SK-N-SH (cell line): ENCODE measurements around the gene FHOD3. TPM values are rescaled to one million over a fixed set of nuclear protein-coding genes. Genes with fewer than 3 reads are reported as not detected.

Experiments
- CTCF ChIA-PET: fragments of 300-600, 350-600 bp; formaldehyde crosslinking; extraction: SDS; loops from one replicate; lab custom pipeline; 2021; lab: Yijun Ruan, JAX
- POLR2A ChIA-PET: fragments of 350-600 bp; sonication (Branson Sonifier 250); formaldehyde crosslinking; extraction: SDS; loops from one replicate; lab custom pipeline; 2020; ENCODE audit warnings: antibody characterized with exemption, inconsistent platforms; lab: Yijun Ruan, JAX
- DNase-seq: peaks from one replicate; pipeline ENCODE4 v3.0.0; 2012
- H2AFZ ChIP-seq: fragments of 200-600 bp; sonication (generic); 2 replicates; pipeline ENCODE4 v1.8.1; 2016; ENCODE audit warnings: antibody characterized with exemption, mild to moderate bottlenecking, low read depth
- H3F3A ChIP-seq: fragments of 200-600 bp; sonication (generic); replicated peaks from 2 replicates; pipeline ENCODE3; 2016; ENCODE audit warnings: antibody characterized with exemption, mild to moderate bottlenecking; ENCODE audit not compliant: insufficient read depth
- H3K27ac ChIP-seq, 2 experiments: fragments of 200-500 bp in 1 of 2; fragments of 200-600 bp in 1 of 2; sonication (Bioruptor generic) in 1 of 2; sonication (generic), shearing (Covaris generic) in 1 of 2; 2 replicates each; pipeline versions ENCODE4 v1.5.1 to v1.6.1; 2014 to 2016; ENCODE audit warnings: low read depth in 2 of 2, inconsistent platforms in 1 of 2, low read length in 1 of 2, mild to moderate bottlenecking in 1 of 2, mixed read lengths in 1 of 2
- H3K27me3 ChIP-seq: fragments of 200-600 bp; sonication (generic), shearing (Covaris generic); 2 replicates; pipeline ENCODE4 v1.6.1; 2016; ENCODE audit warnings: mixed run types; ENCODE audit not compliant: insufficient read depth
- H3K36me3 ChIP-seq, 2 experiments: fragments of 200-500 bp in 1 of 2; fragments of 200-600 bp in 1 of 2; sonication (Bioruptor generic) in 1 of 2; sonication (generic) in 1 of 2; replicated peaks in 1 of 2; 2 replicates each; pipeline versions ENCODE3 to v1.5.1; 2014 to 2016; ENCODE audit warnings: low read length in 1 of 2, mild to moderate bottlenecking in 1 of 2; ENCODE audit not compliant: insufficient read depth in 2 of 2, control insufficient read depth in 1 of 2
- H3K4me1 ChIP-seq, 2 experiments: fragments of 200-500 bp in 1 of 2; fragments of 200-600 bp in 1 of 2; sonication (Bioruptor generic) in 1 of 2; sonication (generic), shearing (Covaris generic) in 1 of 2; 2 replicates each; pipeline versions ENCODE4 v1.5.1 to v1.6.1; 2014 to 2016; ENCODE audit warnings: low read depth in 1 of 2, low read length in 1 of 2, mixed run types in 1 of 2; ENCODE audit not compliant: insufficient read depth in 2 of 2, control insufficient read depth in 1 of 2
- H3K4me2 ChIP-seq: fragments of 200-600 bp; sonication (generic), shearing (Covaris generic); 2 replicates; pipeline ENCODE4 v1.6.1; 2017; ENCODE audit warnings: mixed run types
- H3K4me3 ChIP-seq, 2 experiments: fragments of 200-500 bp in 1 of 2; fragments of 200-600 bp in 1 of 2; sonication (Bioruptor generic) in 1 of 2; sonication (generic), shearing (Covaris generic) in 1 of 2; 2 replicates each; pipeline versions ENCODE4 v1.5.1 to v1.8.1; 2014 to 2016; ENCODE audit warnings: low read depth in 2 of 2, inconsistent platforms in 1 of 2, low read length in 1 of 2, mild to moderate bottlenecking in 1 of 2, mixed read lengths in 1 of 2, moderate library complexity in 1 of 2
- H3K79me2 ChIP-seq: fragments of 200-600 bp; sonication (generic); 2 replicates; pipeline ENCODE4 v1.8.1; 2017; ENCODE audit warnings: mild to moderate bottlenecking; ENCODE audit not compliant: insufficient read depth
- H3K9ac ChIP-seq: fragments of 200-600 bp; sonication (generic); 2 replicates; pipeline ENCODE4 v1.6.1; 2017; ENCODE audit warnings: mixed run types
- H3K9me2 ChIP-seq: fragments of 200-600 bp; sonication (generic); 2 replicates; pipeline ENCODE4 v1.6.1; 2017; ENCODE audit warnings: mixed run types
- H3K9me3 ChIP-seq: fragments of 200-600 bp; sonication (generic); 2 replicates; pipeline ENCODE4 v1.6.1; 2017; ENCODE audit warnings: mixed run types, mild to moderate bottlenecking, moderate library complexity
- H4K20me1 ChIP-seq: fragments of 200-600 bp; sonication (generic); 2 replicates; pipeline ENCODE4 v1.6.1; 2017; ENCODE audit warnings: mild to moderate bottlenecking, mixed run types; ENCODE audit not compliant: insufficient read depth
- CTCF ChIP-seq: fragments of 200-600 bp; sonication (generic); IDR thresholded peaks from 2 replicates; pipeline ENCODE4 v1.6.1; 2017; ENCODE audit warnings: antibody characterized with exemption, mild to moderate bottlenecking, moderate library complexity
- EP300 ChIP-seq, 2 experiments: IDR thresholded peaks; 2 replicates each; pipeline versions ENCODE4 v1.4.0 to v1.6.1; 2012; ENCODE audit warnings: borderline replicate concordance in 1 of 2, low read depth in 1 of 2, low read length in 1 of 2
- GABPA ChIP-seq: IDR thresholded peaks from 2 replicates; pipeline ENCODE4 v1.4.0; 2012; ENCODE audit warnings: low read depth, mild to moderate bottlenecking
- GATA2 ChIP-seq: sonication (generic); formaldehyde crosslinking; IDR thresholded peaks from 2 replicates; pipeline ENCODE4 v1.5.0; 2020; ENCODE audit warnings: mild to moderate bottlenecking, missing genetic modification reagents
- MAX ChIP-seq: IDR thresholded peaks from 2 replicates; pipeline ENCODE4 v1.4.0; 2012; ENCODE audit warnings: low read depth
- MXI1 ChIP-seq: IDR thresholded peaks from 2 replicates; pipeline ENCODE4 v1.6.1; 2012; ENCODE audit warnings: mild to moderate bottlenecking, low read depth, low read length, improper control_type of control experiment
- NRF1 ChIP-seq: IDR thresholded peaks from 2 replicates; pipeline ENCODE4 v1.6.1; 2012; ENCODE audit warnings: low read depth, mild to moderate bottlenecking, low read length
- REST ChIP-seq: IDR thresholded peaks from 2 replicates; pipeline ENCODE4 v1.6.1; 2012; ENCODE audit warnings: mild to moderate bottlenecking, low read depth, low read length, moderate library complexity
- SIN3A ChIP-seq: IDR thresholded peaks from 2 replicates; pipeline ENCODE4 v1.6.1; 2012; ENCODE audit warnings: low read depth, mild to moderate bottlenecking, low read length, moderate library complexity, borderline replicate concordance
- SMC3 ChIP-seq: IDR thresholded peaks from 2 replicates; pipeline ENCODE4 v1.6.1; 2012; ENCODE audit warnings: low read depth, low read length, improper control_type of control experiment
- USF2 ChIP-seq: fragments of 150-350 bp; IDR thresholded peaks from 2 replicates; pipeline ENCODE4 v1.6.1; 2017; ENCODE audit warnings: antibody characterized with exemption, low read length, low read depth, borderline replicate concordance
- WGBS: methylation state at CpG from one replicate; pipeline ENCODE4 v1.1.6; 2017; ENCODE audit warnings: low lambda C conversion rate; 5-methylcytosine and 5-hydroxymethylcytosine counted together
- polyA plus RNA-seq, 3 experiments: library from polyadenylated mRNA; depleted of rRNA; stranded (reverse); fragments of >200 nt; gene quantifications; 2 replicates each; pipeline ENCODE4 v1.2.3, GENCODE V29; 2012

Gene FHOD3
- polyA plus RNA-seq, 1 of the 3 experiments (the other 2 are of a cell fraction) = 10.9 TPM

- TF ChIP-seq CTCF = no peak
- TF ChIP-seq REST = no peak
- TF ChIP-seq SIN3A = no peak
- no peak for TF ChIP-seq MAX
- no peak for TF ChIP-seq SMC3
- no peak for TF ChIP-seq EP300 (IDR thresholded peaks at IDR 0.05; ENCODE audit: borderline replicate concordance in 1 of 2, low read depth in 1 of 2, low read length in 1 of 2)
- TF ChIP-seq USF2 = no peak
- TF ChIP-seq GATA2 (CRISPR knock-in tag) = no peak
- no peak for TF ChIP-seq MXI1
- no peak for TF ChIP-seq GABPA
- TF ChIP-seq NRF1 = no peak
- Histone ChIP-seq H3K9me2 (no peaks in the 10 kb centered on the region), H3K4me1 (no peaks in the 10 kb centered on the region; a peak in 1 of 4 replicates), H3K9me3 (no peaks in the 10 kb centered on the region), H3K27ac (no peak overlapping the region), H3K27me3 (no peaks in the 10 kb centered on the region), H3K79me2 (no peaks in the 10 kb centered on the region), H3F3A (no peaks in the 10 kb centered on the region), H3K4me3 (no peak overlapping the region), H3K4me2 (no peak overlapping the region), H3K9ac (no peak overlapping the region), H4K20me1 (no peaks in the 10 kb centered on the region), H2AFZ (no peak overlapping the region), H3K36me3 (no peaks in the 10 kb centered on the region)
- DNase-seq = no peak
- WGBS = 84% methylated on average over 8 of the region's 8 CpGs
- CTCF ChIA-PET = interaction anchor here (0.6 to 3.1 kb wide), 5 partner anchors 11 to 528 kb away, joined by 3 to 12 read pairs (median 4); no protein-coding TSS in a partner anchor
- POLR2A ChIA-PET = no interaction called here
These were observed 24.2 kb upstream of the FHOD3 start for GRCh38 chr18:36273347-36273746.
